ENCODE measurements around the gene EME2. TPM values are rescaled to one million over a fixed set of nuclear protein-coding genes. Genes with fewer than 3 reads are reported as not detected.

The EME2 gene
- total and polyA plus RNA-seq, 2 of the 13 experiments (the other 11 are each of a cell fraction or from before 2014, with no cell fraction given): 4.4 to 7.6 TPM

- peak; percentile 94; the same call in 1 of the 2 replicates for TF ChIP-seq ZBED4 (CRISPR knock-in tag; IDR thresholded peaks at IDR 0.05; ENCODE audit: borderline replicate concordance)
Measured at GRCh38 chr16:1782408-1783264, 10.0 kb downstream of the EME2 start, which contains the start of the genes NUBP2 and SPSB3 (continued).

GRCh38 chr16:1784977-1785845, 12.6 kb downstream of the EME2 start:
- WGBS (ENCODE audit: low lambda C conversion rate): 91% methylated on average over 13 of the region's 26 CpGs
- ChIA-PET CTCF (ENCODE audit: low intra/inter-chr PET ratio, low total read pairs) (no interaction called here), POLR2A (interaction anchor here (1.1 to 4.4 kb wide), 2 partner anchors 8 to 48 kb away, joined by 4 to 57 read pairs; partner anchors contain the start of gene IGFALS)
- FAIRE-seq: no peak
- ATAC-seq: no peak
- DNase-seq (ENCODE audit: low spot score): no peak
- Histone ChIP-seq H4K20me1 (ENCODE audit: insufficient read depth, low read length) (peaks cover 4% of the 10 kb centered on the region; the same call in 1 of the 2 replicates), H3K27me3 (ENCODE audit: control insufficient read depth in 1 of 2, insufficient read depth in 2 of 2, low read length in 2 of 2) (peaks cover 0 to 2% of the 10 kb centered on the region in 2 experiments; a peak in 1 of 5 replicates), H3K9me3 (ENCODE audit: low read length) (no peaks in the 10 kb centered on the region), H3K4me2 (ENCODE audit: low read depth, low read length) (no peak overlapping the region), H3K36me3 (replicated peaks in 1 of 2; ENCODE audit: control insufficient read depth in 1 of 2, insufficient read depth in 2 of 2, low read length in 2 of 2) (peaks cover 4 to 7% of the 10 kb centered on the region in 2 experiments; a peak in 3 of 5 replicates), H3K4me3 (replicated peaks in 1 of 3; ENCODE audit: insufficient read depth in 1 of 3, low read depth in 2 of 3, low read length in 3 of 3) (no peak overlapping the region), H3K79me2 (ENCODE audit: insufficient read depth, low read length) (peaks cover 26% of the 10 kb centered on the region), H2AFZ (ENCODE audit: low read length) (no peak overlapping the region), H3K4me1 (ENCODE audit: insufficient read depth, low read length) (peaks cover 22% of the 10 kb centered on the region), H3K9ac (ENCODE audit: insufficient read depth, low read depth, low read length) (no peak overlapping the region), H3K27ac (ENCODE audit: extremely low read length, insufficient read depth, low read length) (no peak overlapping the region)
- BruUV-seq (replicated peaks): no TSS peak
- intact Hi-C loops (cut with micrococcal nuclease; ENCODE audit: unreplicated experiment): loop anchor here (5.0 kb wide), 1 partner anchor 42 kb away; the partner anchor contains the start of genes FAHD1 and HAGH
- in situ Hi-C loops (cut with HindIII; ENCODE audit: extremely low pct_ligation_motif_present, low pct_unique_long_range_greater_than_20kb): loop anchor here (5.0 kb wide), 1 partner anchor 37 kb away; no protein-coding TSS in a partner anchor
- no peak for TF ChIP-seq ADNP (CRISPR knock-in tag; IDR thresholded peaks at IDR 0.05)
- no peak for TF ChIP-seq ZNF253 (CRISPR knock-in tag; IDR thresholded peaks at IDR 0.05; ENCODE audit: borderline replicate concordance)
- TF ChIP-seq, protein P1, sequence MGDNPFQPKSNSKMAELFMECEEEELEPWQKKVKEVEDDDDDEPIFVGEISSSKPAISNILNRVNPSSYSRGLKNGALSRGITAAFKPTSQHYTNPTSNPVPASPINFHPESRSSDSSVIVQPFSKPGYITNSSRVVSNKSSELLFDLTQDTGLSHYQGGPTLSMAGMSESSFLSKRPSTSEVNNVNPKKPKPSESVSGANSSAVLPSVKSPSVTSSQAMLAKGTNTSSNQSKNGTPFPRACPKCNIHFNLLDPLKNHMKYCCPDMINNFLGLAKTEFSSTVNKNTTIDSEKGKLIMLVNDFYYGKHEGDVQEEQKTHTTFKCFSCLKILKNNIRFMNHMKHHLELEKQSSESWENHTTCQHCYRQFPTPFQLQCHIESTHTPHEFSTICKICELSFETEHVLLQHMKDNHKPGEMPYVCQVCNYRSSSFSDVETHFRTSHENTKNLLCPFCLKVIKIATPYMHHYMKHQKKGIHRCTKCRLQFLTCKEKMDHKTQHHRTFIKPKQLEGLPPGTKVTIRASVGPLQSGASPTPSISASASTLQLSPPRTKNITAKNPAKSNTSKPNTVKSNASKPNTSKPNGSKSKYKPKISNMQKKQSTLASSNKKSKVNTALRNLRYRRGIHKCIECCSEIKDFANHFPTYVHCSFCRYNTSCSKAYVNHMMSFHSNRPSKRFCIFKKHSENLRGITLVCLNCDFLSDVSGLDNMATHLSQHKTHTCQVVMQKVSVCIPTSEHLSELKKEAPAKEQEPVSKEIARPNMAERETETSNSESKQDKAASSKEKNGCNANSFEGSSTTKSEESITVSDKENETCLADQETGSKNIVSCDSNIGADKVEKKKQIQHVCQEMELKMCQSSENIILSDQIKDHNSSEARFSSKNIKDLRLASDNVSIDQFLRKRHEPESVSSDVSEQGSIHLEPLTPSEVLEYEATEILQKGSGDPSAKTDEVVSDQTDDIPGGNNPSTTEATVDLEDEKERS (CRISPR knock-in tag; IDR thresholded peaks at IDR 0.05): no peak
- TF ChIP-seq ZNF234 (CRISPR knock-in tag; conservative IDR thresholded peaks at IDR 0.05): no peak
- TF ChIP-seq KLF13 (CRISPR knock-in tag; IDR thresholded peaks at IDR 0.05): no peak
- TF ChIP-seq ZSCAN30 (CRISPR knock-in tag; IDR thresholded peaks at IDR 0.05): no peak
- TF ChIP-seq, protein P2, sequence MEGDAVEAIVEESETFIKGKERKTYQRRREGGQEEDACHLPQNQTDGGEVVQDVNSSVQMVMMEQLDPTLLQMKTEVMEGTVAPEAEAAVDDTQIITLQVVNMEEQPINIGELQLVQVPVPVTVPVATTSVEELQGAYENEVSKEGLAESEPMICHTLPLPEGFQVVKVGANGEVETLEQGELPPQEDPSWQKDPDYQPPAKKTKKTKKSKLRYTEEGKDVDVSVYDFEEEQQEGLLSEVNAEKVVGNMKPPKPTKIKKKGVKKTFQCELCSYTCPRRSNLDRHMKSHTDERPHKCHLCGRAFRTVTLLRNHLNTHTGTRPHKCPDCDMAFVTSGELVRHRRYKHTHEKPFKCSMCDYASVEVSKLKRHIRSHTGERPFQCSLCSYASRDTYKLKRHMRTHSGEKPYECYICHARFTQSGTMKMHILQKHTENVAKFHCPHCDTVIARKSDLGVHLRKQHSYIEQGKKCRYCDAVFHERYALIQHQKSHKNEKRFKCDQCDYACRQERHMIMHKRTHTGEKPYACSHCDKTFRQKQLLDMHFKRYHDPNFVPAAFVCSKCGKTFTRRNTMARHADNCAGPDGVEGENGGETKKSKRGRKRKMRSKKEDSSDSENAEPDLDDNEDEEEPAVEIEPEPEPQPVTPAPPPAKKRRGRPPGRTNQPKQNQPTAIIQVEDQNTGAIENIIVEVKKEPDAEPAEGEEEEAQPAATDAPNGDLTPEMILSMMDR (CRISPR knock-in tag; IDR thresholded peaks at IDR 0.05): no peak
- no peak for TF ChIP-seq ZNF761 (CRISPR knock-in tag; conservative IDR thresholded peaks at IDR 0.05)

Measured in HepG2 (cell line).